ENCODE results near the gene RUVBL2. TPM values are rescaled to one million over a fixed set of nuclear protein-coding genes. Genes with fewer than 3 reads are reported as not detected.

RUVBL2 gene
- total RNA-seq (100 to 1,000 TPM in 1 of 2 donors, 10 to 100 TPM in 1; 80.4 to 101 TPM), polyA plus RNA-seq (ENCODE audit: insufficient read length in 2 of 2) (100 to 1,000 TPM; 106 to 109 TPM)
- long read RNA-seq, donor 1, transcript RUVBL2-206 (15 exons, 2,009 nt): major isoform, 29 of 37 reads
- long read RNA-seq, donor 1, partial matches to known transcripts: 0 of 37 reads
- long read RNA-seq, donor 1, other reads (novel, unspliced or antisense): 6 of 37 reads
- long read RNA-seq, donor 2, transcript RUVBL2-206 (15 exons, 2,009 nt): major isoform, 11 of 11 reads
- long read RNA-seq, donor 2, partial matches to known transcripts: 0 of 11 reads
- long read RNA-seq, donor 2, other reads (novel, unspliced or antisense): 0 of 11 reads
- long read RNA-seq, donor 3, transcript RUVBL2-206 (15 exons, 2,009 nt): major isoform, 17 of 23 reads
- long read RNA-seq, donor 3, partial matches to known transcripts: 6 of 23 reads
- long read RNA-seq, donor 3, other reads (novel, unspliced or antisense): 0 of 23 reads
- long read RNA-seq, donor 4, transcript RUVBL2-206 (15 exons, 2,009 nt): major isoform, 34 of 52 reads
- long read RNA-seq, donor 4, transcript RUVBL2-205 (2 exons, 546 nt): minor isoform, 5 of 52 reads
- long read RNA-seq, donor 4, partial matches to known transcripts: 12 of 52 reads
- long read RNA-seq, donor 4, other reads (novel, unspliced or antisense): 0 of 52 reads

- H3K27ac ChIP-seq (ENCODE audit: low read depth, low read length): peak within 1 kb of the TSS; percentile 98
- H3K36me3 ChIP-seq (ENCODE audit: control insufficient read depth, insufficient read depth, low read length): peaks cover 31% of the 10 kb centered on the region
- H3K27me3 ChIP-seq (ENCODE audit: control insufficient read depth, insufficient read depth, low read length): no peaks in the 10 kb centered on the region
- peak; percentile 99 to 100 (median 100) for DNase-seq (ENCODE audit: low read depth in 4 of 6, low spot score in 6 of 6)
- no peaks in the 10 kb centered on the region for H3K9me3 ChIP-seq (ENCODE audit: control insufficient read depth, insufficient read depth, low read length)
- WGBS (ENCODE audit: insufficient coverage): under 1% methylated on average over 51 of the region's 56 CpGs
- H3K4me3 ChIP-seq (ENCODE audit: low read depth, low read length): peak within 1 kb of the TSS; percentile 90
- peaks cover 35% of the 10 kb centered on the region for H3K4me1 ChIP-seq (ENCODE audit: control insufficient read depth, insufficient read depth, low read length)
Observed at GRCh38 chr19:48993175-48994034, at the start of gene RUVBL2, which contains the start of gene GYS1. Gene RUVBL2 (plus strand): TSS chr19:48993887. CDS start chr19:48993912, 25 bp downstream. Gene GYS1 (minus strand): TSS chr19:48993309. CDS start chr19:48993112, 197 bp downstream.

- no peak for DNase-seq (ENCODE audit: low read depth in 4 of 6, low spot score in 6 of 6)
- Histone ChIP-seq H3K27me3 (ENCODE audit: control insufficient read depth, insufficient read depth, low read length) (no peaks in the 10 kb centered on the region), H3K9me3 (ENCODE audit: control insufficient read depth, insufficient read depth, low read length) (no peaks in the 10 kb centered on the region), H3K36me3 (ENCODE audit: control insufficient read depth, insufficient read depth, low read length) (peaks cover 15% of the 10 kb centered on the region), H3K27ac (ENCODE audit: low read depth, low read length) (no peak overlapping the region), H3K4me1 (ENCODE audit: control insufficient read depth, insufficient read depth, low read length) (no peaks in the 10 kb centered on the region), H3K4me3 (ENCODE audit: low read depth, low read length) (no peak overlapping the region)
- 85% methylated on average over 3 of the region's 5 CpGs for WGBS (ENCODE audit: insufficient coverage)
Observed at GRCh38 chr19:48945415-48945814, 48.3 kb upstream of the RUVBL2 start.

GRCh38 chr19:48945817-48946216, 47.9 kb upstream of the RUVBL2 start:
- no peaks in the 10 kb centered on the region for H3K27me3 ChIP-seq (ENCODE audit: control insufficient read depth, insufficient read depth, low read length)
- peaks cover 12% of the 10 kb centered on the region for H3K36me3 ChIP-seq (ENCODE audit: control insufficient read depth, insufficient read depth, low read length)
- H3K27ac ChIP-seq (ENCODE audit: low read depth, low read length): no peak overlapping the region
- H3K4me1 ChIP-seq (ENCODE audit: control insufficient read depth, insufficient read depth, low read length): no peaks in the 10 kb centered on the region
- no peaks in the 10 kb centered on the region for H3K9me3 ChIP-seq (ENCODE audit: control insufficient read depth, insufficient read depth, low read length)
- DNase-seq (ENCODE audit: low read depth in 4 of 6, low spot score in 6 of 6): no peak
- 72% methylated on average over 2 of the region's 2 CpGs for WGBS (ENCODE audit: insufficient coverage)
- no peak overlapping the region for H3K4me3 ChIP-seq (ENCODE audit: low read depth, low read length)

- DNase-seq (ENCODE audit: low read depth in 4 of 6, low spot score in 6 of 6): no peak
- Histone ChIP-seq H3K36me3 (ENCODE audit: control insufficient read depth, insufficient read depth, low read length) (peaks cover 12% of the 10 kb centered on the region), H3K4me1 (ENCODE audit: control insufficient read depth, insufficient read depth, low read length) (no peaks in the 10 kb centered on the region), H3K9me3 (ENCODE audit: control insufficient read depth, insufficient read depth, low read length) (no peaks in the 10 kb centered on the region), H3K27ac (ENCODE audit: low read depth, low read length) (no peak overlapping the region), H3K27me3 (ENCODE audit: control insufficient read depth, insufficient read depth, low read length) (no peaks in the 10 kb centered on the region), H3K4me3 (ENCODE audit: low read depth, low read length) (no peak overlapping the region)
- WGBS (ENCODE audit: insufficient coverage): 82% methylated on average over 7 of the region's 9 CpGs
Observed at GRCh38 chr19:48946463-48947257, 47.0 kb upstream of the RUVBL2 start.

- WGBS (ENCODE audit: insufficient coverage): 100% methylated on average over 3 of the region's 3 CpGs
- no peak for DNase-seq (ENCODE audit: low read depth in 4 of 6, low spot score in 6 of 6)
- no peak overlapping the region for H3K4me3 ChIP-seq (ENCODE audit: low read depth, low read length)
- H3K4me1 ChIP-seq (ENCODE audit: control insufficient read depth, insufficient read depth, low read length): no peaks in the 10 kb centered on the region
- H3K36me3 ChIP-seq (ENCODE audit: control insufficient read depth, insufficient read depth, low read length): peaks cover 10% of the 10 kb centered on the region
- no peak overlapping the region for H3K27ac ChIP-seq (ENCODE audit: low read depth, low read length)
- no peaks in the 10 kb centered on the region for H3K9me3 ChIP-seq (ENCODE audit: control insufficient read depth, insufficient read depth, low read length)
- no peaks in the 10 kb centered on the region for H3K27me3 ChIP-seq (ENCODE audit: control insufficient read depth, insufficient read depth, low read length)
Observed at GRCh38 chr19:48947258-48947542, 46.5 kb upstream of the RUVBL2 start.

GRCh38 chr19:48950159-48950558, 43.5 kb upstream of the RUVBL2 start:
- Histone ChIP-seq H3K27me3 (ENCODE audit: control insufficient read depth, insufficient read depth, low read length) (no peaks in the 10 kb centered on the region), H3K4me3 (ENCODE audit: low read depth, low read length) (no peak overlapping the region), H3K27ac (ENCODE audit: low read depth, low read length) (no peak overlapping the region), H3K36me3 (ENCODE audit: control insufficient read depth, insufficient read depth, low read length) (peaks cover 6% of the 10 kb centered on the region), H3K9me3 (ENCODE audit: control insufficient read depth, insufficient read depth, low read length) (no peaks in the 10 kb centered on the region), H3K4me1 (ENCODE audit: control insufficient read depth, insufficient read depth, low read length) (peaks cover 10% of the 10 kb centered on the region)
- WGBS (ENCODE audit: insufficient coverage): 77% methylated on average over 3 of the region's 3 CpGs
- no peak for DNase-seq (ENCODE audit: low read depth in 4 of 6, low spot score in 6 of 6)

- WGBS (ENCODE audit: insufficient coverage): 75% methylated on average over 8 of the region's 9 CpGs
- H3K27ac ChIP-seq (ENCODE audit: low read depth, low read length): no peak overlapping the region
Observed at GRCh38 chr19:48950830-48951519, 42.7 kb upstream of the RUVBL2 start.

GRCh38 chr19:48953141-48953540, 40.5 kb upstream of the RUVBL2 start:
- 89% methylated on average over 3 of the region's 4 CpGs for WGBS (ENCODE audit: insufficient coverage)
- no peak for DNase-seq (ENCODE audit: low read depth in 4 of 6, low spot score in 6 of 6)
- Histone ChIP-seq H3K27me3 (ENCODE audit: control insufficient read depth, insufficient read depth, low read length) (no peaks in the 10 kb centered on the region), H3K4me1 (ENCODE audit: control insufficient read depth, insufficient read depth, low read length) (peaks cover 20% of the 10 kb centered on the region), H3K27ac (ENCODE audit: low read depth, low read length) (no peak overlapping the region), H3K36me3 (ENCODE audit: control insufficient read depth, insufficient read depth, low read length) (peaks cover 2% of the 10 kb centered on the region), H3K9me3 (ENCODE audit: control insufficient read depth, insufficient read depth, low read length) (no peaks in the 10 kb centered on the region), H3K4me3 (ENCODE audit: low read depth, low read length) (no peak overlapping the region)

More at GRCh38 chr19:48950830-48951519, 42.7 kb upstream of the RUVBL2 start:
- Histone ChIP-seq H3K36me3 (ENCODE audit: control insufficient read depth, insufficient read depth, low read length) (peaks cover 6% of the 10 kb centered on the region), H3K27me3 (ENCODE audit: control insufficient read depth, insufficient read depth, low read length) (no peaks in the 10 kb centered on the region), H3K4me3 (ENCODE audit: low read depth, low read length) (no peak overlapping the region), H3K4me1 (ENCODE audit: control insufficient read depth, insufficient read depth, low read length) (peaks cover 18% of the 10 kb centered on the region), H3K9me3 (ENCODE audit: control insufficient read depth, insufficient read depth, low read length) (no peaks in the 10 kb centered on the region)
- no peak for DNase-seq (ENCODE audit: low read depth in 4 of 6, low spot score in 6 of 6)

Measured in spinal cord (tissue), 10 donors.